Measurements from ENCODE around the gene IRF4.

DNA sequence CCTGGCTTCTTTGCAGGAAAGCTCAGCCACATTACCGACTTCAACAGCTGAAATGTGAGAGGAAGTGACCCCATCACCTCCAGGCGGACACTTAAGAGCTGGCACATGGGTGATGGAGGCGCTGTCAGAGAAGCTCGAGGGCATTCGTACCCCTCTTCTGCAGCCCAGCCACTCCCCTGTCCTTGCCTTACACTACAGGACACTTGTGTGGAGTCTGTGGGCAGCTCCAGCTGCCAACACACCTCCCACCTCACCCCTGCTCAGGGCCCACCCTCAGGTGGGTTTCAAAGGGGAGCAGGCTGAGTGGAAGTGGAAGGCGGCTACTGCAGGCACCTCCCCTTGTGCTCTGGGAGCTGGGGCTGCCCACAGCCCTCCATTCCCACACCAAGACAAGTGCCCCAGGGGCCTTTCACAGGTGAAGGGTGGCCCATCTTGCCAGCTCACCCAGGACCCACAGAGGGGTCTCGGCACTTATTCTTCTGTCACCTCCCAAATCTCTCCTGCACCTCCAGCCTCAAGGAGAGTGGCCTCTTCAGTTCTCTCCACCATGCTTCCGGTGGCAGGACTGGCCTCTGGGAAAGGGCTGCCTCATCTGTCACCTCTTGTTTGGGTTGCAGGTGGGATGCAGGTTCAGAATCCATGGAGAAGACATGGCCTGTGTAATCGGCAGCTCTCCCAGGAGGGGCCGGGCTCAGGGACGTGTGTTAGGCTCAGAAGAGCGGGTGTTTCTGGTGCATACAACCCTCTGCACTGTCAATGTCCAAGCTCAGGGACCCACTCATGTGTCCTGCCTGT lies 49.8 kb downstream of the IRF4 start:
- TF ChIP-seq, protein P1, sequence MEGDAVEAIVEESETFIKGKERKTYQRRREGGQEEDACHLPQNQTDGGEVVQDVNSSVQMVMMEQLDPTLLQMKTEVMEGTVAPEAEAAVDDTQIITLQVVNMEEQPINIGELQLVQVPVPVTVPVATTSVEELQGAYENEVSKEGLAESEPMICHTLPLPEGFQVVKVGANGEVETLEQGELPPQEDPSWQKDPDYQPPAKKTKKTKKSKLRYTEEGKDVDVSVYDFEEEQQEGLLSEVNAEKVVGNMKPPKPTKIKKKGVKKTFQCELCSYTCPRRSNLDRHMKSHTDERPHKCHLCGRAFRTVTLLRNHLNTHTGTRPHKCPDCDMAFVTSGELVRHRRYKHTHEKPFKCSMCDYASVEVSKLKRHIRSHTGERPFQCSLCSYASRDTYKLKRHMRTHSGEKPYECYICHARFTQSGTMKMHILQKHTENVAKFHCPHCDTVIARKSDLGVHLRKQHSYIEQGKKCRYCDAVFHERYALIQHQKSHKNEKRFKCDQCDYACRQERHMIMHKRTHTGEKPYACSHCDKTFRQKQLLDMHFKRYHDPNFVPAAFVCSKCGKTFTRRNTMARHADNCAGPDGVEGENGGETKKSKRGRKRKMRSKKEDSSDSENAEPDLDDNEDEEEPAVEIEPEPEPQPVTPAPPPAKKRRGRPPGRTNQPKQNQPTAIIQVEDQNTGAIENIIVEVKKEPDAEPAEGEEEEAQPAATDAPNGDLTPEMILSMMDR (IDR thresholded peaks at IDR 0.05) = no peak
- TF ChIP-seq POLR2A (IDR thresholded peaks at IDR 0.05) = no peak
